HG03439 (cell line): ENCODE measurements around the gene DNER.

Experiments
- ATAC-seq: cut with Tn5 transposase; IDR thresholded peaks from one replicate; pipeline ENCODE4 v1.9.1; 2021; ENCODE audit warnings: mild to moderate bottlenecking, moderate library complexity; ENCODE audit not compliant: unreplicated experiment

Gene DNER

DNA sequence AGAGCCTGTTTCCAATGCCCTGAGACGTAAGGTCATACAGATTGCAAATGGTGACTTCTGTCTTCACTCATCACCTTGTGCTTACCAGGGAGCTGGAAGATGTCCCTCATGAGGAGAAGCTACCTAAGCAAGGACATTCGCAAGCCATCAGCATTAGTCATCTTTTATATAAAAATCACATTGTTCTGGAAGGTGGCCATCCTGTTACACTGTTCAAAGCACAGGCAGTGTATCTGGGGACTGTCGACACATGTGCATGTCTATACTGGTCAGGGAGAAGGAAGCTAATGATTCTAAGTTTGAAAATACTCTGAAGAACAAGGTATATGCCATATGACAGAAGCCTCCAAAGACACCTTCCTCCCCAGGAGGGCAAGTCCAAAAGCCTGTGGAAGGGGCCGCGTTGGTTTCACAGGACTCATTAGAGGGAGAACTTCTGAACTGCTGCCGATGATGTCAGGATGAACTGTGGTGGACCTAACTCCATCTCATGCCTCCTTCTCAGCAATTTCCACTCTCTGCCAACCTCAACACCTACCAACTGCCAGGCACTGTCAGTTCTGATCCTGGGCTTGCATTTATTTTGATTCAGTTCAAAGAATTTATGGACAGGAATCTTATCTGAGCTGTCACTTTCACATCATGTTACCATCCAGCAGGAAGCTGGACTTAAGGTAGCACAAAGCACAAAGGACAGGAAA lies 39.4 kb downstream of the DNER start:
- ATAC-seq: no peak

DNA sequence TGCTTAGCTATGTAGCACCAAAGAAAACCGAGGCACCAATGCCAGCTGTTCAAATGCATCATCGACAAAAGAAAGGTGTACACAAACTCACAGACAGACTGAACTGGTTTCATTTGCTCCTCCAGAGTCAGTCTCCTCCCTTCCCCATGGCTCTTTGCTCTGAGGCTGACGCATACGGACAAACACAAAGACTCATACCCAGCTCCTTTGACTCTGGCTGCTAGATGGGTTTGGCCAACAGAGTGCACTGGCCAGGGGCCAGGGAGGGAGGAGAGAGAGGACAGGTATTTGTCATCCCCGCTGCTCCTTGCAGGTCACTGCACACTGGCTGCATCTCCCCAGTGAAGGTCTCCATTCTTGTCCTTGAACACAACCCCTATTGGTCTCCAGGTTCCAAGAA lies 40.7 kb downstream of the DNER start:
- no peak for ATAC-seq

DNA sequence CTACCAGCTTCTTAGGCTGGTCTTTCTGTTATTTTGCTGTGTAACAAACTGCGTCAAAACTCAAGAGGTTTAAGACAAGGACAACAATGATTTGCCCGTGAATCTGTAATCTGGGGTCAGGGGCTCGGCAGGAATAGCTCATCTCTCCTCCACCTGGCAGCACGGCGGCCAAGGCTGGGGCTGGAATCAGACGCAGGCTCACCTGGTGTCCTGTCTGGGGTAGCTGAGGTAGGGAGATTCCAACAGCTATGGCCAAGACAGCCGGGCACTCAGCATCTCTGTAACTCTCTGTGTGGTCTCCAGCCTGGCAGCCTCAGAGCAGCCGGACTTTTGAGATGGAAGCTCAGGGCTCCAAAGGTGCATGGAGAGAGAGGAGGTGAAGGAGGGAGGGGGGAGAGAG lies 42.3 kb downstream of the DNER start:
- no peak for ATAC-seq

DNA sequence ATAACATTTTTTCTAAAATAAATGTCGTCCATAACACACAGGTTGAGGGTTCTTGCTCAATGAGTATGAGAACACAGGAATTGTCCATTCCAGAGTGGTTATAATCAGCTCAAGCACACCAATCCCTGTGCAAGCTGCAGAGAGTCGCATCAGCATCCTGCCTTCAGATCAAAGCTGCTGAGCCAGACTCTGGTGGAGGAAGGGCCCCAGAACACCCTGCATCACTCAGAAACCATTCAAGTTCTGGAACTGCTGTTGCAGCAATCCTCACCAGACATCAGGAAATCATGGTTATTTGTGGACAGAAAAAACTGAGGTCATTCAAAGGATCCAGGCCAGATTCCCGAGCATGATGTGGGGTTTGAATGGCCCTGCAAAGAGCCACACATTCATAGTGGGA lies 44.5 kb downstream of the DNER start:
- no peak for ATAC-seq

DNA sequence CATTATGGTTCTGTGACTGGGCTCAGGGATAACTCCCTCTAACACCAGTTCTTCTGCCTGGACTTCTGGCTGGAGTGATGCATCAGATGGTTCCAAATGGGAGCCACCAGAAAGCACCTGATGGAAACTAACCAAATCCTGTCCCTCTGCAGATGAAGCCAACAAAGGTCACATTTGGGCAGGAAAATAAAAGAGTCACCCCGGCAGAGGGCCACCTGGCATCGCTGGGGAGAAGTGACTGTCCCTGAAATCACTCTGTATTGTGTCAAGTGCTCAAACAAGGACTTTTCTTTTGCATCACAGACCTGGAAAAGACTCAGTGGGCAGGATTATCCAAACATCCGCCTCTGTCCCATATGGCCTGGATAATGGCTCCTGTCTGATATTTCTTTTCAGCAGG lies 47.5 kb downstream of the DNER start:
- no peak for ATAC-seq

DNA sequence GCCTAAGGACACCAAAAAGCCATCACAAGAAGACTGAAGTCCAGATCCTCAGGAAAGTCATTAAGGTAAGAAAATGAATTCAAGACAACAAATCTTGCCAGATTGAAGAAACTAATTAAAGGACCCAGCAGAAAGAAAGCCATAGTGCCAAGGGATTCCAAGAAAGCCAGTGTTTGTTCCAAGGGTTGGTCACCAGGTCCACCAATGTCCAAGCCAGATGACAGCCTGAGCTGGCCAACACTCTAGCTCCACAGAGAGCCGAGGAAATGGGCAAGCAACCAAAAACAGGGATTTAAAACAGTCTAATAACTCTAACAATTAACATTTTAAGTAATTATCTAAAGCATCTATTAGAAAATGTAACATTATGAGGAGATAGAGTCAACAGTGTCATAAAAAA lies 49.2 kb downstream of the DNER start:
- no peak for ATAC-seq

DNA sequence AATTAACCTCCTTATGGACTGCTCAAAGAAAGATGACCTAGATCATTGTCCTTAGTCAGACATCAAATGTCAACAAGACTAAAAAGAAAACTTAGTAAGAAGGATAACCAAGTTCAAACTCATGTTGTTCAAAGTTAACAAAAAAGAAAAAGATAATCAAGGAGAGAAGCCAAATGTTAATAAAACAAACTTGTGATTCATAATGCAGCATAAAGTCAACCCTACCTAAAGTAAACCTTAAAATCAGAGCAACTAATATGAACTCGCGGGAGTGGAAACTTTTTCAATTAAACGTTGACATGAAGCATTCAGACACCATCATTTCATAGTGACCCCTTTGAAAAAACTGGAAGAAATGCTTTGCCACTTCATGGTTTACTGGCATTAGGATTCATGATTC lies 52.9 kb downstream of the DNER start:
- no peak for ATAC-seq

DNA sequence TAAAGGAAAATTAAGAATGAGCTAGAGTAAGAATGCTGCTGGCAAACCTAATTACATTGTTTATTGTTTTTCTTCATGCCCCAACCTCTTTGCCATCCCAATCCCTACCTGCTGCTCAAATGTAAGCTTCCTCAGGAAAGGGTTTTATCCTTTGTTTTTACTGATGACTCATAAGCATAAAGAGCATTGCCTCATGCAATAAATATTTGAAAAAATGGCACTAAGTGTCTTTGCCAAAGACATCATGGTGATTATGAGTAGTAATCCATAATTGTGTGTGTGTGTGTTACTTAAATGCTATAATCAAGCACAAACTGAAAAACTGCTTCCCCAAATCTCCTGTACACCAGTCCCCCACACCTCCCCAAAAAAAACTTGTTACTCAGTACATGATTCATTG lies 53.4 kb downstream of the DNER start:
- no peak for ATAC-seq

DNA sequence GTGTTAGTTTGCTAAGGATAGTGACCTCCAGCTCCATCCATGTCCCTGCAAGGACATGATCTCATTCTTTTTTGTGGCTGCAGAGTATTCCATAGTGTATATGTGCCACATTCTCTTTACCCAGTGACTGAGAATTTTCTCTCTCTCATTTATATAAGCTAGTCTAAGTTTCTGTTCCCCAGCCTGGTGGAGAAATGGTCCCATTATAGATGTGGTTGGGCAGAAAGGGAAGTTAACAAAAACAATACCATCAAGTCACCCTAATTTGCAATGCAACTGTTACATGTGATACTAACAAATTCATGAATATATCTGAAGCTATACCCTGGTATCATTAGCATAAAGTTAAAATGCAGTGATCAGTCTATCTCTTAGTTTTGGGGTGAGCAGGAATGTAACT lies 54.0 kb downstream of the DNER start:
- ATAC-seq: no peak

DNA sequence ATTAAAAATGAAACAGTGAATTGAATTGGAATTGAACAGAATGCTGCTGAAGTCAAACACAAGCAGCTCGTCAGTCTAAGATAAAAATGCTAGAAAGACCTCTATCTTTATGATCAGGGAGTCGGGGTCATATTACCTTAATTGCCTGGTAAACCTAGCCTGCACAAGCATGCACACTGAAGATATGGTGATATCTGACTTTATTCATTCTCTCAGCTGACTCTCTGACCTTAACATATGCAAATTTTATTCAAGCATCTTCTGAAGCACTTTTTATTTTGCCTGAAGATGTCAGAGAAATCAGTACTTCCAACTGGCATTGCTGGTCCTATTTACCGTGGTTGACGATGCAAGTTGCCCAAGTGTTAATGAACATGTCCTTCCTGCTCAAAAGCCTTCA lies 56.4 kb downstream of the DNER start:
- no peak for ATAC-seq

DNA sequence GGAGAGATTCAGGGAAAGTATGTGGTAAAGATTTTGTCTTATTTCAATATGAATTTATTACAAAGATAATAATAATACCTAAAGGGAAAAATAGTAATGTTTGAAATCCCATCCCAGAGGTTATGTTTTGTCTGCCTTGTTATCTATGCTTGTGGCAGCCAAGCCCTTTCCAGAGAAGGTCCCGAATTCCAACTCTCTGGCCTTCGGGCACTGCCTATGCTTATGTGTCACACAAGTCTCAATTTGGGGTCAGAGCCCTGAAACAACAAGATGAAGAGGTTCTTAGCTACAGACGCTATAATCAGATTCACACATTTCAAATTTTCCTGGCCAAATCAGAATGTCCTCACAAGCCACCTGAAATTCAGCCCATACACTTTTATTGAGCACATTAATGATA lies 59.9 kb downstream of the DNER start:
- ATAC-seq: no peak

DNA sequence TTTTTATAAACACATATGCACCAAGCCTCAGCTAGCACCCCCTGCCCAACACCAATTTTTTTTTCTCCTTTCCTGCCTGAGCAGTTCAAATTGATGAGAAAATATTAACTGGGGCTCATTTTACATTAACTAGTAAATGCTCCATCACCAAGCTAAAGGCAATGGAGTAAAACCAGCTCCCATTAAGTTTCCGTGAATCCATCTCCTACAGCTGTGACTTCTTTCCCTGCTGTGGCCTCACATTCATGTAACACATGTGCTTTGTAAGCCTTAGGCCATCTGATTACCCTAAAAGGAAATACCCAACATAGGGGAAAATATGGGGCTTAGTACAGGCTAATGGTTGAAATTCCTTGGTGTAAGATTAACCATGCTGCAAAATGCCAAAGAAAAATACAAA lies 60.8 kb downstream of the DNER start:
- ATAC-seq: no peak

DNA sequence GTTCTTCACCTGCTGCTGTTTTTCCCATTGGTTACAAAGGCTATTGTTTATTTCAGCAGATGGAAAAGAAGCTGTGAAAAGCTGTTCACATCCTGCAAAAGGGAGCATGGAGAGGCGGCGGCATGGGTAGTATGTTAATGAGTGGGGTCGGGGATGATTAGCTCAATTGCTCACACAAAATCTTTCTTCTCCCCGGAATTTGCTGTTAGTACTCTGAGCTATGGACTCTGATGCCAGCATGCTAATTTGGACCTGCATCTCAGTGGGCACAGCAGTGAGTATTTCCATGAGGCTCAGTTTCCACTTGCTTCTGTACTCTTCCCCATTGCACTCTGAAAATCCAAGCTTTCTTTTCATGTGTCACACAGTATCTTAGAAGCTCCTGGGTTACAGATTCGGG lies 61.6 kb downstream of the DNER start:
- ATAC-seq: no peak

DNA sequence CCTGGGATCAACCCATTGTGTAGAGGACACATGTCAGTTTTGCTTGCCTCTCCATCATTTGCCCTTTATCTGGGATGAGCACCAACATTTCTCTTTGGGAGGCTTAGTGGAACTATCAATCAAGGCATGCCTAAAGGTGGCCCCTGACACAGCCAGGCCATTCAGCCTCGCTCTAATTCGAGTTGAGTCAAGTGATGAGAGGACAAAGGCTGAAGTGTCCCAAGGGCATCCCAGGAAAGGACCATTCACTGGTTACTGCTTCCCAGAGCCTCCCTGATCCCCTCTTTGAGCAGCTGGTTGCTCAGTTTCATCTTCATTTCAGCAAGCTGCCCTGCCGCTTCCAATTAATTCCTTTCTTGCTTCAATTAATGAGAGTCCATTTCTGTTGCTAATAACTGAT lies 63.5 kb downstream of the DNER start:
- ATAC-seq: no peak

DNA sequence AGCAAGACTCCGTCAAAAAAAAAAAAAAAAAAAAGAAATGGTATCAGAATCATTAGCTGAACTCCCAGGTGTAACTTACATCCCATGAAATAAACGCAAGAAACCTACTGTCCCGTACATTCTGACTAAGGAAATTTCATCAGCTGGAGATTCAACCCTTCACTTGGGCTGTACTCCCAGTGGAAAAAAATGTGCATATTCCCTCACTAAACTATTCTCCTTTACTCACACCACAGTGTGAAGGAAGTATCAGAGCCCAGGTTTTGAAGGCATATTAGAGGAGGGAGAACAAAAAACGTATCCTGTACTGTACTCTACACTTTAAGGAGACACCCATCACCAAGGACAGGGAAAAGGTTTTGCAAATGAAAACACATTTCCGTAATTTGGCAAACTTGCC lies 64.3 kb downstream of the DNER start:
- ATAC-seq: no peak

DNA sequence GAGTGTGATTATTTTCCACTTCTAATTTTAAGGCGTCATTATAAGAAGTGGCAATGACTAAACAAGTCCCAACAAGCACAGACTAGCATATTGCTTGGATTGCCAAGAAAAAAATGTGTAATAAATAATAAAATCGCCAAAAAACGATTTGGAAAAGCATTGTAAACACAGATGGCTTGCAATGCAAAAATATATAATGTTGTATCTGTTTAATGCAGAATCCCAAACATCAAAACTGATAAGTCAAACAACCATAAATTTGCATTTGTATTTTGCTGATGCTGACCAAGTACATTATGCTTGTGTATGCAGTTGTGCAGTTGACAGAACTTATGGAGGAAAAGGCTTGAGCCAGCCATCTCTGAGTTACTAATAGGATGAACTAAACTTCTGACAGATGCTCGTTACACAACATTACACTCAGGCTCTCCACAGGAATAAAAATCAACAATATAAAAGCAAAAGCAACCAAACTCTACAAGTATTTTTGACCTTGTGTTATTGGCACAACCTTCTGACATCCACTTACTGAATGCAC lies 68.1 kb downstream of the DNER start:
- no peak for ATAC-seq

DNA sequence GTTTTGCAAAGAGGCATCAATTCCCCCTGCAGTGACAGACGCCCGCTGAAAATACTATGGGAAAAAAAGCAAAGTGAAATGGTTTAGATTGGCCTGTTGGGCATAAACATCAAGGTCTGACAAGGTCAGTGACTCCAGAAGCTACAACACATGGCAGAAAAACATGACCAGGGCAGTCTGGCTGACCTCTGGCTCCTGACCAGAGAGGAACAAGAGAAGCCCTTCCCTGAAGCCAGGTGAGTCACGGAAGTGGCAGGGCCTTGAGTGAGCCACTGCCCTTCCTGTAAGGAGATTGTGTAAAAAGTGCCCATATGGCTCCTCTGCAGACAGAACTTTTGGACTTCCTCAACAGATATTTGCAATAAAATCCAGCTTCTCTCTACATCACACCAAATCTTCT lies 72.0 kb downstream of the DNER start:
- no peak for ATAC-seq

DNA sequence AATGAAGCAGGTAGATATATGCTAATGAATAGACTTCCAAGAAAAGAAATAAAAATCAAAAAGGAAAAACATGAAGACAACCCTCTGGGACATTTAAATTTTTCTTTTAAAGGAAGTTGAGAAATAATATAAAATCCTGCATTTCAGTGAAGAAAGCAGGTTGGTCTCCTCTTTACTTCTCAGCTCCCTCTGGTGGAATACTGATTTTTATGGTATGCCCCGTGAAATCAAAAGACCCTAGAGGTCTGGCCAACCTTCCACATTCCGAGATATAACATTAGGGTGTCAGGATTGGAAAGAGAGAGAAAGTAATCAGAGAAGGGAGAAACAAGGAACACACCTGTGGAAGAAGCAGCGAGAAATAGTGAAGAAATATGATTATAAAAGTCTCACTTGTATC lies 72.7 kb downstream of the DNER start:
- ATAC-seq: no peak

DNA sequence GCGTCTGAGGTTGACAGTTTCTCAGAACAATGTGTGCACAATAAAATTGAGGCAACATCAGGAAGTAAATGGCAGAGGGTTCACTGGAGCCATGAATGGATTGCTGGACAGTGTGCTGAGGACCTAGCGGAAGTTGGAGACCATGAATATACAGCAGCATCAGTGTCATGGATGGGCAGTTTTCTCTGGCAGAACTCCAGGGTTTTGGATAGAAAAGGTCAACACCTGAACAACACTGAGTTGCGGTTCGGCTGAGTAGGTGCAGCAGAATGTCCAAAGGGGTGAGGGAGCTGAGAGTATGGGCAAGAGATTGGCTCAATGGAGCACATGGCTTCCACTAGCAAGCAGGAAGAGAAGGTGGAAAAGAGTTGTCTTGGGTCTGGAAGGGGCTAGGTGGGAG lies 73.7 kb downstream of the DNER start:
- ATAC-seq: no peak

DNA sequence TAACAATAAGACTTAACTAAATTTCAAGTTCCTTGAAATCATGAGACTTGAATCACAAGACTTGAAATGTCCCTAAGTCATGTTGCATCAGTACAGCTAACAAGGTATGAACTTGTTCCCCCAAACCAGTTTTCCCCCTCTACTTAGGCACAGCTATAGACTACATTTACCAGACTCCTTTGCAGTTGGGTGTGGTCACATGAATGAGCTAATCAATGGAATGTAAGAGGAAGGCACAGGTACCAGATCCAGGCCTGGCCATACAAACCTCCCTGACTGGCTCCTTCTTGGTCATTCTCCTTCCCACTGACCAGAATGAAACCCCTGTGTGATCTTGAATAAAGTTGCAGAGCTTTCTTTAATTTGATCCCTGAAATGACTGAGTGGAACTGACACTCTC lies 77.8 kb downstream of the DNER start:
- ATAC-seq: no peak

DNA sequence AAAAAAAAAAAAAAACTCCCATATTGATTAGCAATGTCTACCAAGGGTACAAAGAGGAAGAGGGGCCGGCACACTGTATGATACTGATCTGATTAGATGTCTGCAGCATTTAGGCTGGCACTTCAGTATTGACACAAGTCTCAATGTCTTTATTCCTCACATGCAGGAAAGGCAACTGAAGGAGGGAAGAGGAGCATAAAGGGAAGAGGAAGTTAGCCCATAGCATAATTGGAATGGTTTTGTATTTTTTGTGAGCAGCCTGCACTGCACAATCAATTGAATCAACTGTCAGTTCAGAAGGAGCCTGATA lies 79.0 kb downstream of the DNER start:
- no peak for ATAC-seq

DNA sequence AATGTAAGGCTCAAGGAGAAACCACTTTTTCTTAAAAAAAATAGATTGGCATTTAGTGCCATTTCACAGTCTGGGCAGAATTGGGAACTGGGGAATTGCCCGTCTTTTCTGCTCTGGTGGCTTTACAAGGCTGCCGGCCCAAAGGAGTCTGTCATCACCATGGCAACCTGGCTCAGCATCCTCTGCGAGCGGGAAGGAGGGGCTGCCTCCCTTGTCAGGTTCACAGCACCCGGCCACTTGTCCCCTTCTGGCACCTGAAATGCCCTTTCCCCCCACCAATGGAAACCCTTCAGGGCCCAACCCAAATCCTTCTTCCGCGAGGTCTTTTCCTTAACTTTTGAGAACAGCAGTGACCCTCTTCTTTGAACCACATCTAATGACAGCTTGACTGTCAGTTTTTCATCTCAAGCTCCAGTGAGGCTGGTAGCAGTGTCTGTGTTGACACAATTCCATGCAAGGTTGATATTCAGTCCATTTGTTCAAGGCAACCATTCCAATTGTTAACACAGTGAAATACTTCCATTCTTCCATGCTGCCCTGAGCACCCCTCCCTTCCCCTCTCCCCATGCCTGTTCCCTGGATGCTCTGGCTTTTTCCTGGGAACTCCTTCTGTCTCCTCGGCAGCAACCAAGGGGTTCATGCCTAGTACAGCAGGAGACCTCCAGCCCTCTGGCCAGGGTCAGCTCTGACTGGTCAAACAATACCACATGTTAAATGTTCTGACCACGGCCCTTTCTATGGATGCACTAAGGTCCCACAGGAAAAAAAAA lies 79.6 kb downstream of the DNER start:
- no peak for ATAC-seq

DNA sequence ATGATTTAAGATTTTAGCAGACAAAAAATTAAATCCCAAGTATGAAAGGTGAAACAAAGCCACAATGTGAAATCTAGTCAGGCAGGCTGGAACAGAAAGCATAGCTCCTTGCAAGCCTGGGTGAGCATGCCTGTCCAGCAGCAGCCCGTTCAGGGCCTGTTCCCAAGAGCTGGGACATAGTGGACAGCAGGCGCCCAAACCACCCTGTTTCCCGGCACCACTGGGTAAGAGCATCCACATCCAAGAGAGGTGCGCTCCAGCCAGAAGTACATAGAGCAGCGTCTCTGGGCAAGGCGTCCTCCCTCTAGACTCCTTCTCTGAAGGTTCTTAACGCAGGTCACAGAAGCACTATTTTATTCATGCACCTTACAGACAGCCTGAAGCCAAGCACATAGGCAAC lies 80.8 kb downstream of the DNER start:
- ATAC-seq: no peak
